GM19025 (cell line): ENCODE results near the gene CRLF3.
"Not testable (repeated sequence)": the region's sequence is repeated elsewhere in the genome, so short reads cannot be mapped to it uniquely, and the experiment has no call there.

ENCODE experiments used
- ATAC-seq: cut with Tn5 transposase; IDR thresholded peaks from one replicate; pipeline ENCODE4 v1.9.1; 2021; ENCODE audit warnings: mild to moderate bottlenecking, low read depth, moderate library complexity; ENCODE audit not compliant: unreplicated experiment

Gene CRLF3

DNA sequence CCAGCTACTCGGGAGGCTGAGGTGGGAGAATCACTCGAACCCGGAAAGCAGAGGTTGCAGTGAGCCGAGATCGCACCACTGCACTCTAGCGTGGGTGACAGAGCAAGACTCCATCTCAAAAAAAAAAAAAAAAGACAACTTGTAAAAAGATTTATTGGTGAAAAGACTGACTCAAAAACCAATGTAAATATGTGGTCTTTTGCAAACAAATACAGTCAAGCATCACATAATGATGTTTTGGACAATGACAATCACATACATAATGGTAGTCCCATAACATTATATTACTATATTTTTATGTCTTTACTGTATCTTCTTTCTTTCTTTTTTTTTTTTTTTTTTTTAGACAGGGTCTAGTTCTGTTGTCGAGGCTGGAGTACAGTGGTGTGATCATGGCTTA lies 8.3 kb downstream of the CRLF3 start:
- ATAC-seq = no peak

GRCh38 chr17:30814860-30815259 lies 9.6 kb downstream of the CRLF3 start:
- ATAC-seq = not testable (repeated sequence)

- ATAC-seq = not testable (repeated sequence)
Observed at GRCh38 chr17:30814236-30814635, 10.3 kb downstream of the CRLF3 start.

DNA sequence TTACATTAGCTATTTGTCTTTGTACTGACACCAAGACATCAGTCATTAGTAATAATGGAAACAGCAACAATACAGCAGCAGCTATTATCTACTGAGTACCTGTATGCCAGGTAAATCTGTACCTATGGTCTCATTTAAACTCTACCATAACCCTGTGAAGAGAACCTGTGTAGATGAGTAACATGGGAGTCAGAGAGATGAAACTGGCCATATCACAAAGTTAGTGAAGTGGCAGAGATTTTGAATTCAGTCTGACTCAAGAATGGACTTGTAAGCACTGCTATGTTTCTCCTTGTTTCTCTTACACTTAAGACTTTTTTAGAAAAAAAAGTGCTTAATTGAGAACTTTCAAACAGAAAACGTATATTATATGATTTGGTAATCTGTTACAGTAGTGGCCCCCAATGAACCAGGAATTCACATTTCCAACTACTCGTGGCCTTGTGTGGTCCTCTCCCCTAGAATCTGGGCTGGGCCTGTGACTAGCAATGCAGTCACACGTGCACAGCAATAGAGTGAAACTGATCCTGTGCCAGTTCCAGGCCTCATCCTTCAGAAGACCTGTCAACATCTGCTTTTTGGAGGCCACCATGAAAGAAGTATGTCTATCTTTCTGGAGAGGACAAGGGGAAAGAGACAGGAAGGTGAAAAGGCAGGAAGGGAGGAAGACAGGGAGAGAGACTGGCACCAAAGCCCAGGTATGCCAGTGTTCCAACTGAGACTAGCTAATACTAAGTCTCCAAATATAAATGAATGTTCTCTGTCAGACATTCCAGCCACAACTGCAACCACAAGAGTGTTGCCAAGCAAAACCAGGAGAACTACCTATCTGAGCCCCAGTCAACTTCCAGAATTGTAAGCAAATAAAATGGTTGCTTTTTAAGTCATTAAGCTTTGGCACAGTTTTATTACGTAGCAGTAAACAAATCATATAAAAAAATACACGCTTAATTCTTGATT lies 12.0 kb downstream of the CRLF3 start:
- ATAC-seq = no peak

DNA sequence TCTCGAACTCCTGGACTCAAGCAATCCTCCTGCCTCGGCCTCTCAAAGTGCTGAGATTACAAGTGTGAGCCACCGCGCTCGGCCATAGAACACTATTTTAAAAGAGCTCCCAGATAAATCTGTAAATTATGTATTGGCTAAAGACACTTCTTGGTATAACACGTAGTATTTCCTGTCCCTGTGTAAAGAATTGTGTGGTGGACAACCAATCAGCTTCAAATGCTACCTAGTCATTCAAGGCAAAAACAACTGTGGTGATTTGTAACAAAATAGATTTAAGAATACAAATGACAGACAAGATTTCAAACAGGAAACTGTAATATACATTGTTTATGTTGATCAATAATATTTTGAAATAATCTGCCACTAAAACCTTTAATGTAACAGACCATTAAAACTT lies 14.6 kb downstream of the CRLF3 start:
- no peak for ATAC-seq

GRCh38 chr17:30808785-30809286 lies 15.7 kb downstream of the CRLF3 start:
- ATAC-seq = peak; percentile 58

DNA sequence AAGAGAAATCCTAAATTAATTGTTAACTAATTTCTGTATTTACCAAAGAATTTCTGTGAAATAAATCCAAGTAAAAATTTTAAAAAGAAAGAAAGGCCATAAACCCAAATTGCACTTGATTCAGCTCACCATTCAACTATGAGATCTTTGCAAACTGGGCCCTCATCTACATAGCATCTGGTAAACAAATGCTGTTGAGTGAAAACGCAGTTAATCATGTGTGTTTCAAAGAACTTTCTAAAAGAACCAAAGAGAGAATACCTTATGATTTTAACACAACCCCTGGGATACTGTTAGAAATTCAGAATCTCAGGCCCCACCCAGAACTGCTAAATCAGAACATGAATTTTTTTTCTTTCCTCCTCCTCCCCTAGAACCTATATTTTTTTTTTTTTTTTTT lies 16.6 kb downstream of the CRLF3 start:
- no peak for ATAC-seq

GRCh38 chr17:30805944-30806456 lies 18.5 kb downstream of the CRLF3 start:
- no peak for ATAC-seq

DNA sequence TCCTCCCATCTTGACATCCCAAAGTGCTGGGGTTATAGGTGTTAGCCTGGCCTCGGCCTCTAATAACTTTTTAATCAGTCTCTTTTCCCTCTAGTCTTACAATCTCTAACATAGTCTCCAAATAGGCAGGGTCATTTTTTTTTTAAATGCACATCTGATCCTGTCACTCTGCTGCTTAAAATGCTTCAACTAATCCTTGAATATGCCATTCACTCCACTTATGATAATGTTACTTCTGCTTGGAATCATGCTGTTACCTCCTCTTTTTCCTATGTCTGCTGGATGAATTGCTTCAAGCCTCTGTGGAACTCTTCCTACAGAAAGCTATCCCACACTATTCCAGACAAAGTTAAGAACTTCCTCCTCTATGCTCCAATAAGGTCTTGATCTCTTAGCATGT lies 22.8 kb downstream of the CRLF3 start:
- ATAC-seq = no peak

DNA sequence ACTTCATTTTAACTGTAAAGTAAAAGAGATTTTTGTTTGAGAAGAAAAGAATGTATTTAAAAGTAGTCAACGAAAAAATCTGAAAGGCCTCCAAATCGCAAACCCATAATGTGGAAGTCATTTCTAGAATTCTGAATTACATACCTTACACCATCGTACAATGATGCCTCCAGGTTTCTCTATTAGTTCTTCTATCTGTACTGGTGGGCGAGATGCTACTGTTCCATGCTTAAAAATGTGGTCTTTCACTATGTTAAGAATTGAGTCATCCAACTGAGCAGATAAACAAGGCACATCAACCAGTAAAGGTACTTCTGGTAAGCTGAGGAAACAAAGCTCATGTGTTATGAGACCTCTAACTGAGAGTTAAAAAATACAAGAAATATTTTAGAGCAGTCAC lies 28.5 kb downstream of the CRLF3 start:
- no peak for ATAC-seq

DNA sequence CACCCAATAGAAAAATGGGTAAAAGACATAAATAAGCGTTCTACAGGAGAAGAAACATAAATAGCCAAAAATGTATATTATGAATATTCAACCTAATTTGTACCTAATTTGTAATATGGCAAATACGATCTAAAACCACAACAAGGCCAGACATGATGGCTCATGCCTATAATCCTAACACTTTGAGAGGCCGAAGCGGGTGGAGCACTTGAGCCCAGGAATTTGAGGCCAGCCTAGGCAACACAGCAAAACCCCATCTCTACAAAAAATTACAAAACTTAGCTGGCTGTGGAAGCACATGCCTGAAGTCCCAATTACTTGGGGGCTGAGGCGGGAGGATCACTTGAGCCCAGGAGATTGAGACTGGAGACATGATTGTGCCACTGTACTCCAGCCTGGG lies 30.1 kb downstream of the CRLF3 start:
- ATAC-seq = no peak

DNA sequence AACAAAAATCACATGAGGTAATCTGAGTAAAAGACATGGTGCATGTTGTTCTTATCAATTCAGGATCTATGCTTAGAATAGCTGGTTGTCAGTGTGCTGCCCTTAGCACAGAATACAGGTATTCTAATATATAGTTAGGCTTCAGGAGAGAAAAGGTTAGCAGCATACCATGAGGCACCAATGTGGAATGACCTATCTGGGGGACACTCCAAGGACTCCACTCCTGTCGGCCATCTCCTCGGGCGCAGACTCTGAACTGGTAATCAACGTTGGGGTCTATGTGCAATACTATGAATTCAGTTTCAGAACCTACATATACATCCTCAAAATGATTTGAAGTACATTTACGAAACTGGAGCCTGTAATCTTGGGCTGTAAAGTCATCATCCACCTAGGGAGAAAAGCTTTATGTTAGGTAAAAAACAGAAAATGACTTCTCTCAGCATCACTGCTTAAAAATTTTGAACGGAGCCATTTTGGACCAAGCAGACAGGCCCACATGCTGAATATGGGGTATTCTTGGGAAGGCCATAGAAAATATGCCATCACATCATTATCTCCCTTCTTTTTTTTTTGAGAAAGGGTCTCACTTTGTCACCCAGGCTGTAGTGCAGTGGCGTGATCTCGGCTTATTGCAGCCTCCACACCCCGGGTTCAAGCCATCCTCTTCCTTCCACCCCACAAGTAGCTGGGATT lies 31.1 kb downstream of the CRLF3 start:
- no peak for ATAC-seq

DNA sequence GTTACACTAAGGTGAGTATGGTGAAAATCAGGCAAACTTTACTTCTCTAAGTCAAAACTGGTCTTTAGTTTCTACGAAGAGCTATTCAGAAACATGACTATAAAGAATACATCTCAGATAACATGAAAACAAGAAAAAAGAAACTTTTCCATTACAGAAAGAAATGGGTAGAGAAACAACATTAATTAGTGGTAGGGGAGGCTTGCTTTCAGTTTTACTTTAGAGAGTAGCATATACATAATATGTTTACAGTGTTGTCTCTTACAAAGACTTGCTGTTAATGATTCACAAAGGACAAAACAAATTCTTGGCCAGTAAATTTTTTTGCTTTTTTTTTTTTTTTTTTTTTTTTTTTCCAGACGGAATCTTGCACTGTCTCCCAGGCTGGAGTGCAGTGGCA lies 34.2 kb downstream of the CRLF3 start:
- ATAC-seq = no peak

- no peak for ATAC-seq
Observed at GRCh38 chr17:30788918-30789317, 35.6 kb downstream of the CRLF3 start.

DNA sequence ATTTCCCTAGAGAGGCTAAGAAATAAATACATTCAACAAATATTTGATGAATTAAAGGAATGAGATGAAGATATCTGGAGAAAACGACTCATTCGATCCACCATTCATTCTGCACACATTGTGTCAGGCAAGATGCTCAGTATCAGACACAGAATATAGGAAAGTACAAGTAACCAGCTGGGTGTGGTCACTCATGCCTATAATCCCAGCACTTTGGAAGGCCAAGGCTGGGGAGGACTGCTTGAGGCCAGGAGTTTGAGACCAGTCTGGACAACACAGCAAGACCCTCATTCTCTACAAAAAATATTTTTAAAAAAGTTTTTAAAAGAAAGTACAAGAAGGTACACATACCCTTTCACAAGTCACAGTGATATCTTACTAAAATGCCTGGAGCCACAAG lies 42.3 kb downstream of the CRLF3 start:
- no peak for ATAC-seq

DNA sequence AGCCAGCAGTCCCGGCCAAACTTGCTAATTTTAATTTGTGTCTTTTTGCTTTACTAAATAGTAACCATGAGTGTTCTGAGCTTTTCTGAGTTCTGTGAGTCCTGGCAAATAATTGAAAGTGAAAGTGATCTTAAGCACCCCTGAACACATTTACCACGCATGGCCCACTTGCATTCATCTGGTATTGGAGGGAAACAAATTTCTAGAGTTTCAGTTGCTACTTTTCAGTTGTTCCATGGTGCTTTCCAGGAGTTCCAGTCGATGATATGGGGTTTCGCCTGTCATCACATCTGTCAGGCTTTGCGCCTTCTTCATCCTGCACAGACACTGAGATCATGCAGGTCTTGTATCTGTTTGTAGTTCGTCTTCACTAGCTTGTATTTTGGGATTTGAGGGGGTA lies 44.1 kb downstream of the CRLF3 start:
- no peak for ATAC-seq

DNA sequence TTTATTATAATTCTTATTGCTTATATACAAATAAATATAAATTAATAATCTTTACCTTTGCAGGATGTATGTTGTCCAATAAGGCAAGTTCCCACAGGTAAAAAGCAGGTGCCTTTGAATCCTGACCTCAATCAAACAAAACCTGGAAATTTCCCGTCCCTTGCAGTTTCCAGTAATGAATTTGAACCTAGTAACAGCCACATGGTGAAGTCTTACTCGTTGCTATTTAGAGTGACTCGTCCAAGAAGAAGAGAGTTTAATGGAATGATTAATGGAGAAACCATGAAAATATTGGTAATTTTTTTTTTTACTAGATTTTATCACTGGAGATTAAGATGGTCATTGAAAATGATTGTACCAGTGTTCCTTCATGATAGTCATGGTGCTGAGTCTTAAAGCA lies 55.7 kb downstream of the CRLF3 start:
- not testable (repeated sequence) for ATAC-seq

GRCh38 chr17:30767641-30768404 lies 56.7 kb downstream of the CRLF3 start:
- ATAC-seq = not testable (repeated sequence)

DNA sequence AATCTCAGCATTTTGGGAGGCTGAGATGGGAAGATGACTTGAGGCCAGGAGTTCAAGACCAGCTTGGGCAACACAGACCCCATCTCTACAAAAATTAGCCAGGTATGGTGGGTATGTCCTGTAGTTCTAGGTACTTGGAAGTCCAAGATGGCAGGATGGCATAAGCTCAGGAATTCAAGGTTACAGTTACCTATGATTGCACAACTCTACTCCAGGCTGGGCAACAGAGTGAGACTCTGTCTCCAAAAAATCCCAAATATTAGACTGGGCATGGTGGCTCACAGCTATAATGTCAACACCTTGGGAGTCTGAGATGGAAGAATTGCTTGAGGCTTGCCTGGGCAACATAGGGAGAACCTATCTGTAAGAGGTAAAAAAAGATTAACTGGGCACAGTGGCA lies 63.4 kb downstream of the CRLF3 start:
- no peak for ATAC-seq

- not testable (repeated sequence) for ATAC-seq
Observed at GRCh38 chr17:30753291-30753690, 71.2 kb downstream of the CRLF3 start.

DNA sequence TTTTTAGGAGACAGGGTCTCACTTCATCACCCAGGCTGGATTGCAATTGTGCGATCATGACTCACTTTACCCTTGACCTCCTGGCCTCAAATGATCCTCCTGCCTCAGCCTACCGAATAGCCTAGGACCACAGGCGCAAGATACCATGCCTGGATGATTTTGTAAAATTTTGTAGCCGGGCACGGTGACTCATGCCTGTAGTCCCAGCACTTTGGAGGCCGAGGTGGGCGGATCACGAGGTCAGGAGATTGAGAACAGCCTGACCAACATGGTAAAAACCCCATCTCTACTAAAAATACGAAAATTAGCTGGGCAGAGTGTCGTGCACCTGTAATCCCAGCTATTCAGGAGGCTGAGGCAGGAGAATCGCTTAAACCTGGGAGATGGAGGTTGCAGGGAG lies 73.5 kb downstream of the CRLF3 start:
- ATAC-seq = not testable (repeated sequence)
